ENCODE results near the gene CCDC63.

GRCh38 chr12:110836291-110836690 is 10.5 kb upstream of the CCDC63 start:
- TF ChIP-seq CTCF (conservative IDR thresholded peaks at IDR 0.05; ENCODE audit: low read length) (no peak), EZH2phosphoT487 (IDR thresholded peaks at IDR 0.05; ENCODE audit: borderline replicate concordance, low read depth, low read length) (no peak)

Measured in OCI-LY7 (cell line).